Astrocyte (in vitro differentiated cells and primary cell): ENCODE data around the gene PPP1CB.

Experiments used
- EZH2 ChIP-seq: IDR thresholded peaks from 2 replicates; pipeline ENCODE4 v1.6.1; 2012; ENCODE audit warnings: mild to moderate bottlenecking, low read length, inconsistent platforms; ENCODE audit not compliant: insufficient read depth
- TF ChIP-seq, protein P1 (sequence below): IDR thresholded peaks from 2 replicates; pipeline ENCODE4 v1.5.1; 2011; ENCODE audit warnings: low read depth, mild to moderate bottlenecking, inconsistent platforms, low read length, moderate library complexity; ENCODE audit not compliant: insufficient read depth

GRCh38 chr2:28764909-28765711 is 13.5 kb downstream of the PPP1CB start:
- TF ChIP-seq, protein P1, sequence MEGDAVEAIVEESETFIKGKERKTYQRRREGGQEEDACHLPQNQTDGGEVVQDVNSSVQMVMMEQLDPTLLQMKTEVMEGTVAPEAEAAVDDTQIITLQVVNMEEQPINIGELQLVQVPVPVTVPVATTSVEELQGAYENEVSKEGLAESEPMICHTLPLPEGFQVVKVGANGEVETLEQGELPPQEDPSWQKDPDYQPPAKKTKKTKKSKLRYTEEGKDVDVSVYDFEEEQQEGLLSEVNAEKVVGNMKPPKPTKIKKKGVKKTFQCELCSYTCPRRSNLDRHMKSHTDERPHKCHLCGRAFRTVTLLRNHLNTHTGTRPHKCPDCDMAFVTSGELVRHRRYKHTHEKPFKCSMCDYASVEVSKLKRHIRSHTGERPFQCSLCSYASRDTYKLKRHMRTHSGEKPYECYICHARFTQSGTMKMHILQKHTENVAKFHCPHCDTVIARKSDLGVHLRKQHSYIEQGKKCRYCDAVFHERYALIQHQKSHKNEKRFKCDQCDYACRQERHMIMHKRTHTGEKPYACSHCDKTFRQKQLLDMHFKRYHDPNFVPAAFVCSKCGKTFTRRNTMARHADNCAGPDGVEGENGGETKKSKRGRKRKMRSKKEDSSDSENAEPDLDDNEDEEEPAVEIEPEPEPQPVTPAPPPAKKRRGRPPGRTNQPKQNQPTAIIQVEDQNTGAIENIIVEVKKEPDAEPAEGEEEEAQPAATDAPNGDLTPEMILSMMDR, result no peak
- TF ChIP-seq EZH2, result no peak
